Central memory CD4-positive, alpha-beta T cell (primary cell): ENCODE measurements around the gene ZSCAN22.

Experiments
- DNase-seq: peaks from one replicate; pipeline ENCODE4 v3.0.0; 2022

Gene ZSCAN22

GRCh38 chr19:58380037-58380661 lies 53.4 kb downstream of the ZSCAN22 start:
- no peak for DNase-seq

- peak; percentile 99 for DNase-seq
Observed at GRCh38 chr19:58380662-58381459, 54.1 kb downstream of the ZSCAN22 start, which contains the start of gene ZNF837. Gene ZNF837 (minus strand): TSS chr19:58381030. CDS start chr19:58369332, 11,698 bp downstream.

- DNase-seq: no peak
Observed at GRCh38 chr19:58381460-58382212, 54.8 kb downstream of the ZSCAN22 start.

- DNase-seq: no peak
Observed at GRCh38 chr19:58382997-58383603, 56.3 kb downstream of the ZSCAN22 start.

GRCh38 chr19:58385313-58385890 lies 58.6 kb downstream of the ZSCAN22 start:
- DNase-seq: no peak

GRCh38 chr19:58385891-58386575 lies 59.2 kb downstream of the ZSCAN22 start:
- DNase-seq: no peak

GRCh38 chr19:58386576-58387337 lies 60.0 kb downstream of the ZSCAN22 start, which contains the start of gene RPS5:
Gene RPS5 (plus strand): TSS chr19:58387269. CDS start chr19:58388138, 869 bp downstream.
- peak; percentile 98 for DNase-seq

GRCh38 chr19:58387338-58388174 lies 60.8 kb downstream of the ZSCAN22 start:
- DNase-seq: no peak

GRCh38 chr19:58388175-58388526 lies 61.4 kb downstream of the ZSCAN22 start:
- DNase-seq: no peak
